HG02759 (cell line): Measurements from ENCODE around the gene TCF3.

Experiments used
- ATAC-seq: cut with Tn5 transposase; IDR thresholded peaks from one replicate; pipeline ENCODE4 v1.9.1; 2021; ENCODE audit warnings: mild to moderate bottlenecking, moderate library complexity; ENCODE audit not compliant: unreplicated experiment

TCF3 gene

DNA sequence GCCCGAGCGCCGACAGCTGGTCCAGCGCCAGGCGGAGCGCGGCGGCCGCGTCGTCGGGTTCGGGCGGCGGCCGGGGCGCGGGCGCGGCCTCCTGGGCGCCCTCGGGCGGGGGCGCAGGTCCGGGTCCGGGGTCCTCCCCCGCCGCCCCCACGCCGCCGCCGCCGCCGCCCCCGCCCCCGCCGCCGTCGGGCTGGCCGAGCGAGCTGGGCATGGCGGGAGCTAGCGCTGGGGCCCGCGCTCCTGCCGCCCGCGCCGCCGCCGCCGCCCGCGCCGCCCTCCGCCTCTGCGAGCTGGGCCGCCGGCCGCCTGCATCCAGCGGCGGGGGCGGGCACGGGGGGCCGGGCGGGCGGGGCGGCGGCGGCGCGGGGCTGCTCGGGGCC, 84.6 kb downstream of the TCF3 start:
- peak; percentile 21 for ATAC-seq

DNA sequence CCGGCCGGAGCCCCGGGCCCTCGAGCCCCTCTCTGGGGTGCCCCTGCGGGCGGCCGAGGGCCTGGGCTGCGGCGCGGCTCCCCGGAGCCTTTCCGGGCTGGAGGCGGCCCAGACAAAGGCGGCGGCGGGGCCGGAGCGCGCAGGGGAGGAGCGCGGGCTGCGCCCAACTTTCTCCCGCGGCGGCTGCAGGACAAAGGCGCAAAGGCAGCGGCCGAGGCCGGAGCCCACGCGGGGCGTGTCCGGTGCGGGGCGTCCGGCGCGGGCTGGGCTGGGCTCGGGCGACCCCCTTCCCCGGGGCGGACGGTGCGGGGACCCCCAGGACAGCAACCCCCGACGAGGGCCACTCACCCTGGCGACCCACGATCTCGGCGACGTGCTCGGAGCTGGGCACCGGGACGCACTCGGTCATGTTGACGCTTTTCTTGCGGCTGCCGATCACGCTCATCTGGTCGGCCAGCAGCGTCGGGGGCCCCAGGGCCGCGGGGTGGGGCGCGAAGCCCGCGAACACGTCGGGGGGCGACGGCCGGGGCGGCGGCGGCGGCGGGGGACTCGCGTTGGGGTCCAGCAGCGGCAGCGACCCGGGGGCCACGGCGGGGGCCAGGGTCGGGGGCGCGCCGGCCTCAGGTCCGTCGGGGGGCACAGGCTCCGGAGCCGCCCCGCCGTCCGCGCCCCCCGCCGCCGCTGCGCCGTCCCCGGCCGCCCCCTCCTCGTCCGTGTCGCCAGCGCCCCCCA, 85.1 kb downstream of the TCF3 start:
- ATAC-seq: no peak

DNA sequence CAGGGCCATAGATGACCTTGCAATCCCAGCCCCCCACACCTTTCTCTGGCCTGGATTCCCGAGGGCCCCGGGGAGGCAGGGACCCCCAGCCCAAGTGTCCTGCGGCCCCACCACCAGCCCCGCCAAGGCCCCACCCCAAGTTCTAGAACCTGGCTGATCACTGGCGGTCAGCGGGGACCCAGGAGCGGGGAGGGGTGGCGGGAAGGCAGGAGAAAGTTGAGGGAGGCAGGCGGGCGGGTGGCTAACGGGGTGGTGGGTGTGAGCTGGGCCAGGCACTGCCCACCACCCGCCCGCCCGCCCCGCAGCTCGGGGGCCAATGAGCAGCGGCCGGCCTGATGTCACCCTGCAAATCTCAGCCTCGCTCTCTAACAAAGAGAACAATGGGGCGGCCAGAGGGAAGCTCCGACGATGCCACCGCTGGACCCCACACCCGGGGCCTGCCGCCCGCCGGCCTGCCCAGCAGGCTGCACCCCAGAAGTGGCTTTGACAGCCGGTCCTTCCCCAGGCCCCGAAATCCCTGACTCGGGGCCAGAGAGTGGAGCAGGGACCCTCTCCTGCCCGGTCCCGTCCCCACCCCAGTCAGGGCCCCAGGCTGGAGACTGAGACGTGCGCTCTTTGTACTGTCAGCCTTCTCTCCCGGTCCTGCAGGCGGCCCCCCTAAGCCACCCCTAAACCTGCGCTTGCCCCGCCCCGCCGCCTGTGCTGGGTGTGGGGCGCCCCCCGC, 85.9 kb downstream of the TCF3 start:
- no peak for ATAC-seq

DNA sequence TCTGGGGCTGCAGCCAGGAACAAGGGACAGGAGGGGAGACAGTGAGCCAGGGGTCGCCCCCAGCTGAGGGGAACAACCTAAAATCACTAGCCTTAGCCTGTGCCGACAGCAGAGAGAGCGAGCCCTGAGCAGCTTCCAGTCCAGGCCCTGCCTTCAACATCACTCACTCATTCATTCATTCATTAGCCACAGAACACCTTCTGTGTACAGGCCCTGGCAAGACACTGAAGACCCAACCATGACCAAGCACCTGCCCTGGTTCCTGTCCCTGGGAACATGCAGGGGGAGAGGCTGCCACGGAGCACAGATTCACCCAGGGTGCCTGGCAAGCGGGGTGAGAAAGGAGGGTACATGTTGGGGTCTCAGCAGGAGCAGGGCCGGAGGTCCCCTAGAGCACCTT, 89.2 kb downstream of the TCF3 start:
- no peak for ATAC-seq

DNA sequence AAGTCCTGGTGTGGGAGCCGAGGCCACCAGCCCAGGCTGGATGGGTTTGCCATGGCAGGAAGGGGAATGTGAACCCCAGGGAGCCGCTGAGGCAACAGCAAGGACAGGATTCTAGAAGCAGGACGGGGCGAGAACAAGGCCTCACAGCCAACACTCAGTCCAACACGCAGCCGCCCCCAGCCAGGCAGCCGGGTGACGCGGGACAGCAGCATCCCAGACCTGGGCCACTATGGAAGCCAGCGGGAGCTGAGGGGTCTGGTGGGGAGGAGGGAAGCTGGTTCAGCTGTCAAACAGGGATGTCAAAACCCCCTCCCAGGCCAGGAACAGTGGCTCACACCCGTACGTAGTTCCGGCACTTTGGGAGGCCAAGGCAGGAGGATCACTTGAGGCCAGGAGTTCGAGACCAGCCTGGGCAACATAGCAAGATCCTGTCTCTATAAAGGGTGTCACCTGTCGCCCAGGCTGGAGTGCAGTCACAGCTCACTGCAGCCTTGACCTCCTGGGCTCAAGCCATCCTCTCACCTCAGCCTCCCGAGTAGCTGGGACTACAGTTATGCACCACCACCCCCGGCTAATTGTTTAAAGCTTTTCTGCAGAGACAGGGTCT, 91.1 kb downstream of the TCF3 start:
- ATAC-seq: no peak

DNA sequence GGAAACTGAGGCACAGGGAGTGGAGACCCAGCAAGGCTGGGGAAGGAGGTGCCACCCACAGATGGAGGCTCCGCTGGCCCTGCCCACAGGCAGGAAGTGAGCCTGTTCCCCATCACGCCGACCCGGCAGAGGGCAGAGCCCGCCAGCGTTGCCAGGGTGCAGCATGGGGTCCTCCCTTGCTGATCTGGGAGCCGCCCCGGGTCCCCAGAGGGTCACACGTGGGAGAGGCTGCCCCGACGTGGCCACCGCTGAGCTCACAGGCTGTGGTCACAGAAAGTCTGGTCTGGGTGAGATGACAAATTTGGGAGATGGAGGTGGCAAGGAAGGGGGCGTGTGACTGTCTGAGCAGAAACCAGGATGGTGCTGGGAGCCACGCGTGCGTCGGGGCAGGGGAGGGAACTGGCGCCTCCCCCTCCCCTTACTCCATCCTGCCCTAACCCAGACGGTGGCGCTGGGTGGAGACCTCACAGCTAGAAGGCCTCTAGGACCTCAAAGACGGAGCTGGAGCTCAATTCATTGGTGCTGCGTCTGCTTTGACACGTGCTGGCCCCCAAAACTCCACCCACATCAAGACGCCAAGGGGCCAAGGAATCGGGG, 92.0 kb downstream of the TCF3 start:
- ATAC-seq: no peak
